ENCODE data around the gene GNA14. TPM values are rescaled to one million over a fixed set of nuclear protein-coding genes. Genes with fewer than 3 reads are reported as not detected.

Gene GNA14
- total RNA-seq, 1 donor: 6.5 TPM

- H3K4me3 ChIP-seq (ENCODE audit: low read depth, low read length): no peak overlapping the region
- DNase-seq (ENCODE audit: low read depth): no peak
- no peak for TF ChIP-seq CTCF (IDR thresholded peaks at IDR 0.05; ENCODE audit: insufficient read depth, low read depth, low read length)
Measured at GRCh38 chr9:77541600-77541999, 106.5 kb downstream of the GNA14 start.

GRCh38 chr9:77541055-77541454 is 107.1 kb downstream of the GNA14 start:
- no peak overlapping the region for H3K4me3 ChIP-seq (ENCODE audit: low read depth, low read length)
- no peak for TF ChIP-seq CTCF (IDR thresholded peaks at IDR 0.05; ENCODE audit: insufficient read depth, low read depth, low read length)
- no peak for DNase-seq (ENCODE audit: low read depth)

- TF ChIP-seq CTCF (IDR thresholded peaks at IDR 0.05; ENCODE audit: insufficient read depth, low read depth, low read length): no peak
- DNase-seq (ENCODE audit: low read depth): no peak
- no peak overlapping the region for H3K4me3 ChIP-seq (ENCODE audit: low read depth, low read length)
Measured at GRCh38 chr9:77534376-77535057, 113.6 kb downstream of the GNA14 start.

GRCh38 chr9:77533671-77534070 is 114.5 kb downstream of the GNA14 start:
- no peak for TF ChIP-seq CTCF (IDR thresholded peaks at IDR 0.05; ENCODE audit: insufficient read depth, low read depth, low read length)
- H3K4me3 ChIP-seq (ENCODE audit: low read depth, low read length): no peak overlapping the region
- no peak for DNase-seq (ENCODE audit: low read depth)

- no peak for DNase-seq (ENCODE audit: low read depth)
- no peak overlapping the region for H3K4me3 ChIP-seq (ENCODE audit: low read depth, low read length)
- TF ChIP-seq CTCF (IDR thresholded peaks at IDR 0.05; ENCODE audit: insufficient read depth, low read depth, low read length): no peak
Measured at GRCh38 chr9:77532607-77533006, 115.5 kb downstream of the GNA14 start.

GRCh38 chr9:77531400-77531799 is 116.7 kb downstream of the GNA14 start:
- no peak for TF ChIP-seq CTCF (IDR thresholded peaks at IDR 0.05; ENCODE audit: insufficient read depth, low read depth, low read length)
- no peak for DNase-seq (ENCODE audit: low read depth)
- no peak overlapping the region for H3K4me3 ChIP-seq (ENCODE audit: low read depth, low read length)

GRCh38 chr9:77523891-77524290 is 124.2 kb downstream of the GNA14 start:
- no peak for TF ChIP-seq CTCF (IDR thresholded peaks at IDR 0.05; ENCODE audit: insufficient read depth, low read depth, low read length)
- peak; percentile 50 for DNase-seq (ENCODE audit: low read depth)
- H3K4me3 ChIP-seq (ENCODE audit: low read depth, low read length): no peak overlapping the region

Measured in fibroblast of villous mesenchyme (primary cell).